ENCODE data around the gene NLRX1.
A peak's percentile ranks its signal among the peaks of the same experiment; 100 is the strongest.
"Not testable (repeated sequence)": the region's sequence is repeated elsewhere in the genome, so short reads cannot be mapped to it uniquely, and the experiment has no call there.

The NLRX1 gene

GRCh38 chr11:119209186-119209585, 40.7 kb downstream of the NLRX1 start:
- TF ChIP-seq CTCF (IDR thresholded peaks at IDR 0.05; ENCODE audit: low read length, missing control alignments), result no peak
- H3K4me3 ChIP-seq (replicated peaks; ENCODE audit: low read depth, low read length), result no peak overlapping the region
- no peak for DNase-seq (ENCODE audit: low read depth)

GRCh38 chr11:119210050-119210449, 41.5 kb downstream of the NLRX1 start:
- no peak overlapping the region for H3K4me3 ChIP-seq (replicated peaks; ENCODE audit: low read depth, low read length)
- TF ChIP-seq CTCF (IDR thresholded peaks at IDR 0.05; ENCODE audit: low read length, missing control alignments), result no peak
- no peak for DNase-seq (ENCODE audit: low read depth)

GRCh38 chr11:119218141-119218878, 49.8 kb downstream of the NLRX1 start:
- DNase-seq (ENCODE audit: low read depth), result peak; percentile 82
- no peak overlapping the region for H3K4me3 ChIP-seq (replicated peaks; ENCODE audit: low read depth, low read length)

GRCh38 chr11:119222308-119222707, 53.8 kb downstream of the NLRX1 start:
- peak; percentile 72 for DNase-seq (ENCODE audit: low read depth)
- no peak overlapping the region for H3K4me3 ChIP-seq (replicated peaks; ENCODE audit: low read depth, low read length)
- no peak for TF ChIP-seq CTCF (IDR thresholded peaks at IDR 0.05; ENCODE audit: low read length, missing control alignments)

More at GRCh38 chr11:119218141-119218878, 49.8 kb downstream of the NLRX1 start:
- no peak for TF ChIP-seq CTCF (IDR thresholded peaks at IDR 0.05; ENCODE audit: low read length, missing control alignments)

GRCh38 chr11:119222891-119223290, 54.4 kb downstream of the NLRX1 start:
- no peak for TF ChIP-seq CTCF (IDR thresholded peaks at IDR 0.05; ENCODE audit: low read length, missing control alignments)
- H3K4me3 ChIP-seq (replicated peaks; ENCODE audit: low read depth, low read length), result no peak overlapping the region
- no peak for DNase-seq (ENCODE audit: low read depth)

GRCh38 chr11:119223856-119224255, 55.3 kb downstream of the NLRX1 start:
- no peak for DNase-seq (ENCODE audit: low read depth)
- TF ChIP-seq CTCF (IDR thresholded peaks at IDR 0.05; ENCODE audit: low read length, missing control alignments), result no peak
- H3K4me3 ChIP-seq (replicated peaks; ENCODE audit: low read depth, low read length), result no peak overlapping the region

GRCh38 chr11:119228535-119229287, 60.2 kb downstream of the NLRX1 start:
- not testable (repeated sequence) for DNase-seq (ENCODE audit: low read depth); H3K4me3 ChIP-seq (replicated peaks; ENCODE audit: low read depth, low read length)

Data from fibroblast of pulmonary artery (primary cell).